Astrocyte (in vitro differentiated cells and primary cell): Measurements from ENCODE around the gene MGAT3. TPM values are rescaled to one million over a fixed set of nuclear protein-coding genes. Genes with fewer than 3 reads are reported as not detected.

Experiments
- DNase-seq: peaks from one replicate; pipeline ENCODE4 v3.0.0-alpha.2; 2010; ENCODE audit warnings: low read depth
- FAIRE-seq: peaks from 2 replicates; lab custom pipeline; 2011; peaks lifted over from hg19 to GRCh38; lab: Jason Lieb, UNC
- H2AFZ ChIP-seq: 2 replicates; pipeline ENCODE4 v1.6.0; 2012; ENCODE audit warnings: low read depth, low read length, inconsistent platforms
- H3K27ac ChIP-seq: 2 replicates; pipeline ENCODE4 v1.5.1; 2011; ENCODE audit warnings: low read depth, low read length, inconsistent platforms
- H3K27me3 ChIP-seq: 2 replicates; pipeline ENCODE4 v1.6.0; 2011; ENCODE audit warnings: low read length, inconsistent platforms; ENCODE audit not compliant: insufficient read depth
- H3K36me3 ChIP-seq: 2 replicates; pipeline ENCODE4 v1.5.1; 2011; ENCODE audit warnings: low read length, inconsistent platforms; ENCODE audit not compliant: insufficient read depth
- H3K4me1 ChIP-seq: 2 replicates; pipeline ENCODE4 v1.5.1; 2011; ENCODE audit warnings: low read length, inconsistent platforms; ENCODE audit not compliant: insufficient read depth
- H3K4me2 ChIP-seq: 2 replicates; pipeline ENCODE4 v1.6.0; 2012; ENCODE audit warnings: low read length, inconsistent platforms
- H3K4me3 ChIP-seq: 2 replicates; pipeline ENCODE4 v1.5.1; 2011; ENCODE audit warnings: low read depth, mild to moderate bottlenecking, low read length, inconsistent platforms; ENCODE audit not compliant: insufficient read depth
- H3K79me2 ChIP-seq: 2 replicates; pipeline ENCODE4 v1.6.0; 2012; ENCODE audit warnings: mild to moderate bottlenecking, low read length, inconsistent platforms; ENCODE audit not compliant: insufficient read depth
- H3K9ac ChIP-seq: 2 replicates; pipeline ENCODE4 v1.6.0; 2012; ENCODE audit warnings: mild to moderate bottlenecking, low read length, inconsistent platforms
- H3K9me3 ChIP-seq: 2 replicates; pipeline ENCODE4 v1.5.1; 2012; ENCODE audit warnings: low read depth, mild to moderate bottlenecking, low read length, inconsistent platforms; ENCODE audit not compliant: insufficient read depth
- H4K20me1 ChIP-seq: 2 replicates; pipeline ENCODE4 v1.6.0; 2012; ENCODE audit warnings: low read length, inconsistent platforms; ENCODE audit not compliant: insufficient read depth
- H3K27ac Mint-ChIP-seq: one replicate; pipeline ENCODE4 v1.8.0; 2021; ENCODE audit warnings: mild to moderate bottlenecking, mixed read lengths; ENCODE audit not compliant: unreplicated experiment
- H3K27me3 Mint-ChIP-seq: one replicate; pipeline ENCODE4 v1.8.0; 2021; ENCODE audit warnings: low read depth, mixed read lengths; ENCODE audit not compliant: unreplicated experiment
- H3K36me3 Mint-ChIP-seq: one replicate; pipeline ENCODE4 v1.8.0; 2021; ENCODE audit warnings: low read depth, mixed read lengths; ENCODE audit not compliant: unreplicated experiment
- H3K4me1 Mint-ChIP-seq: one replicate; pipeline ENCODE4 v1.8.0; 2021; ENCODE audit warnings: low read depth, mixed read lengths; ENCODE audit not compliant: unreplicated experiment
- H3K4me3 Mint-ChIP-seq: one replicate; pipeline ENCODE4 v1.8.0; 2021; ENCODE audit warnings: mild to moderate bottlenecking, moderate library complexity, mixed read lengths; ENCODE audit not compliant: unreplicated experiment
- H3K9me3 Mint-ChIP-seq: one replicate; pipeline ENCODE4 v1.8.0; 2021; ENCODE audit warnings: mild to moderate bottlenecking, mixed read lengths; ENCODE audit not compliant: unreplicated experiment
- EZH2 ChIP-seq: IDR thresholded peaks from 2 replicates; pipeline ENCODE4 v1.6.1; 2012; ENCODE audit warnings: mild to moderate bottlenecking, low read length, inconsistent platforms; ENCODE audit not compliant: insufficient read depth
- total RNA-seq: library from RNA; stranded (reverse); gene quantifications from 2 replicates; pipeline ENCODE4 v1.2.1, GENCODE V29; 2021
- TF ChIP-seq, protein P1 (sequence below): IDR thresholded peaks from 2 replicates; pipeline ENCODE4 v1.5.1; 2011; ENCODE audit warnings: low read depth, mild to moderate bottlenecking, inconsistent platforms, low read length, moderate library complexity; ENCODE audit not compliant: insufficient read depth

Gene MGAT3
- total RNA-seq, 1 donor from 2014 or later, result 7.9 TPM

DNA sequence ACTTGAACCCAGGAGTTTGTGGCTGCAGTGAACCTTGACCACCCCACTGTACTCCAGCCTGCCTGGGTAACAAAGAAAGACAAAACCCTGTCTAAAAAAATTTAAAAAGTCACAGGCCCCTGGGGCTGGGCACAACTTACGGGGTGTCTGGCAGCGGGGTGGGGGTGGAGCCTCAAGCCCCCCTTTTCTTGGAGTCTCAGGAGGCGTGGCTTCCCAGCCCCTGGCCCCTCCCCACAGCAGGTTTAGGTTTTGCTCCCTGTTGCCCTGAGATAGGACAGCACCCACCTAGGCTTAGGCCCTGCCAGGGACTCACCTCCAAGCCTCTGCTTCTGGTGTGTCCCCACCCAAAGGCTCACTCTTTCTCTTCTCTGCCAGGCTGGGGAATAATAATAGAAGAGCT, 22.4 kb downstream of the MGAT3 start:
- Histone ChIP-seq H3K4me2 (no peak overlapping the region), H3K79me2 (no peaks in the 10 kb centered on the region), H3K9ac (no peak overlapping the region), H3K4me1 (no peaks in the 10 kb centered on the region), H3K36me3 (no peaks in the 10 kb centered on the region), H3K27ac (no peak overlapping the region), H2AFZ (no peak overlapping the region), H3K9me3 (no peaks in the 10 kb centered on the region), H4K20me1 (no peaks in the 10 kb centered on the region), H3K4me3 (no peak overlapping the region), H3K27me3 (no peaks in the 10 kb centered on the region)
- H3K27me3 Mint-ChIP-seq, result peaks cover 8% of the 10 kb centered on the region
- TF ChIP-seq, protein P1, sequence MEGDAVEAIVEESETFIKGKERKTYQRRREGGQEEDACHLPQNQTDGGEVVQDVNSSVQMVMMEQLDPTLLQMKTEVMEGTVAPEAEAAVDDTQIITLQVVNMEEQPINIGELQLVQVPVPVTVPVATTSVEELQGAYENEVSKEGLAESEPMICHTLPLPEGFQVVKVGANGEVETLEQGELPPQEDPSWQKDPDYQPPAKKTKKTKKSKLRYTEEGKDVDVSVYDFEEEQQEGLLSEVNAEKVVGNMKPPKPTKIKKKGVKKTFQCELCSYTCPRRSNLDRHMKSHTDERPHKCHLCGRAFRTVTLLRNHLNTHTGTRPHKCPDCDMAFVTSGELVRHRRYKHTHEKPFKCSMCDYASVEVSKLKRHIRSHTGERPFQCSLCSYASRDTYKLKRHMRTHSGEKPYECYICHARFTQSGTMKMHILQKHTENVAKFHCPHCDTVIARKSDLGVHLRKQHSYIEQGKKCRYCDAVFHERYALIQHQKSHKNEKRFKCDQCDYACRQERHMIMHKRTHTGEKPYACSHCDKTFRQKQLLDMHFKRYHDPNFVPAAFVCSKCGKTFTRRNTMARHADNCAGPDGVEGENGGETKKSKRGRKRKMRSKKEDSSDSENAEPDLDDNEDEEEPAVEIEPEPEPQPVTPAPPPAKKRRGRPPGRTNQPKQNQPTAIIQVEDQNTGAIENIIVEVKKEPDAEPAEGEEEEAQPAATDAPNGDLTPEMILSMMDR, result no peak
- no peak for TF ChIP-seq EZH2
- DNase-seq (no peak), FAIRE-seq (no peak)
- no peak overlapping the region for H3K27ac Mint-ChIP-seq
- no peak overlapping the region for H3K4me3 Mint-ChIP-seq
- peaks cover 12% of the 10 kb centered on the region for H3K4me1 Mint-ChIP-seq
- H3K9me3 Mint-ChIP-seq, result peaks cover 2% of the 10 kb centered on the region
- no peaks in the 10 kb centered on the region for H3K36me3 Mint-ChIP-seq

DNA sequence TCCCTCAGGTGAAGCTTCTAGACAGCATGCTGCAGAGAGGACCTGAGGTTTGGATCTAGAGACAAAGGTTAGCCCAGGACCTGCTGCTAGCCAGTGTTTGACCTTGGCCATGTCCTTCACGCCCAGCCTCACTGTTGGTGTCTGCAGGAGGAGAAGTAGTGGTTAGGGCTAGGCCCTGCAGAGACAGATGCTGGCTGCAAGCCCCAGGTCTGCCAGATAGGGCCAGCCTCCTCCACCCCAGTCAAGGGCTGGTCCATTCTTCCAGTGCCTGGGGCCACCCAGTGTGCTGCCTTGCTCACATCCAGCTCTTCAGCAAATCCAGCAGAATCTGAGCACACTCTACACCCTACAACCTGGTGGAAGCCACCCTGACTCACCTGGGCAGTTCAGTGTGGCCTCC, 23.7 kb downstream of the MGAT3 start:
- no peaks in the 10 kb centered on the region for H3K4me1 ChIP-seq
- FAIRE-seq (no peak), DNase-seq (no peak)
- Mint-ChIP-seq H3K27ac (no peak overlapping the region), H3K36me3 (no peaks in the 10 kb centered on the region), H3K9me3 (peaks cover 2% of the 10 kb centered on the region), H3K4me1 (peaks cover 7% of the 10 kb centered on the region), H3K27me3 (peaks cover 8% of the 10 kb centered on the region), H3K4me3 (no peak overlapping the region)
- TF ChIP-seq, protein P1, result no peak
- no peak for TF ChIP-seq EZH2
- H3K27ac ChIP-seq, result no peak overlapping the region
- no peak overlapping the region for H2AFZ ChIP-seq
- H3K36me3 ChIP-seq, result no peaks in the 10 kb centered on the region
- no peaks in the 10 kb centered on the region for H3K79me2 ChIP-seq
- no peaks in the 10 kb centered on the region for H3K27me3 ChIP-seq
- H4K20me1 ChIP-seq, result no peaks in the 10 kb centered on the region
- H3K4me3 ChIP-seq, result no peak overlapping the region
- H3K9ac ChIP-seq, result no peak overlapping the region
- no peak overlapping the region for H3K4me2 ChIP-seq
- H3K9me3 ChIP-seq, result no peaks in the 10 kb centered on the region

DNA sequence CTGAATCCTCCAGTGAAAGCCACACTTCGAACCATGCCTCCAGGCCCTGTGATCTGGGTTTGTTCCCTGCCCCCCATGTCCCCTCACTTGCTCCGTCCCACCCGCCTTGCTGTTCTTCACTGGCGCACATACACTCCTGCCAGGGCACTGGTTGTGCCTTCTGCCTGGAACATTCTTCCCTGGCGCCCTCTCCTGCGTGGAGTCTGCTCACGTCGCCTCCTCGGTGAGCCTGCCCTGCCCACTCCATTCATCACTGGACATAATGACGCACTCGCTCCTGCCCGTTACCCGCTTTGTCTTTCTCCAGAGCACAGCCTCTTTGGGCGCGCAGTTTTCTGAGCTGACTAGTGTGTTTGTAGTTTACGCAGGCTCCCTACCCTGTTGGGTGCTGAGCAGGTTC, 24.2 kb downstream of the MGAT3 start:
- no peak overlapping the region for H3K4me2 ChIP-seq
- no peak overlapping the region for H3K4me3 ChIP-seq
- H3K4me1 ChIP-seq, result no peaks in the 10 kb centered on the region
- H3K36me3 ChIP-seq, result no peaks in the 10 kb centered on the region
- Mint-ChIP-seq H3K36me3 (no peaks in the 10 kb centered on the region), H3K4me3 (no peak overlapping the region), H3K27ac (no peak overlapping the region), H3K27me3 (peaks cover 8% of the 10 kb centered on the region), H3K4me1 (peaks cover 3% of the 10 kb centered on the region), H3K9me3 (peaks cover 2% of the 10 kb centered on the region)
- H3K9ac ChIP-seq, result no peak overlapping the region
- TF ChIP-seq EZH2, result no peak
- TF ChIP-seq, protein P1, result no peak
- FAIRE-seq (no peak), DNase-seq (peak; percentile 16)
- no peaks in the 10 kb centered on the region for H3K9me3 ChIP-seq
- no peak overlapping the region for H3K27ac ChIP-seq
- no peaks in the 10 kb centered on the region for H4K20me1 ChIP-seq
- no peaks in the 10 kb centered on the region for H3K79me2 ChIP-seq
- H2AFZ ChIP-seq, result no peak overlapping the region
- no peaks in the 10 kb centered on the region for H3K27me3 ChIP-seq
